Thyroid gland (tissue), 4 donors: Measurements from ENCODE around the gene CPA2.
"Not testable (repeated sequence)": the region's sequence is repeated elsewhere in the genome, so short reads cannot be mapped to it uniquely, and the experiment has no call there.

Source experiments
- CTCF ChIP-seq, 6 experiments: fragments of 200-600 bp in 3 of 6; fragments of 450-650 bp in 3 of 6; sonication (generic) in 3 of 6; IDR thresholded peaks; one replicate each; pipeline ENCODE4 v1.5.1; 2016 to 2019; ENCODE audit warnings: antibody characterized with exemption in 6 of 6, mild to moderate bottlenecking in 2 of 6, inconsistent platforms in 1 of 6, moderate library complexity in 1 of 6
- POLR2A ChIP-seq, 2 donors: fragments of 450-650 bp; IDR thresholded peaks; one replicate each; pipeline ENCODE4 v1.6.1; 2017; ENCODE audit warnings: antibody characterized with exemption in 2 of 2, mild to moderate bottlenecking in 2 of 2, moderate library complexity in 1 of 2

- TF ChIP-seq CTCF, POLR2A (IDR thresholded peaks at IDR 0.05): not testable (repeated sequence)
Measured at GRCh38 chr7:130224923-130225322, 41.7 kb upstream of the CPA2 start.
